GM23338 (cell line): ENCODE results near the gene ANXA7. TPM values are rescaled to one million over a fixed set of nuclear protein-coding genes. Genes with fewer than 3 reads are reported as not detected.
"Not testable (repeated sequence)": the region's sequence is repeated elsewhere in the genome, so short reads cannot be mapped to it uniquely, and the experiment has no call there.

Experiments
- ATAC-seq: fragments of 200-7000 bp; cut with Tn5 transposase; 3 replicates; pipeline ENCODE4 v1.9.1; 2020
- DNase-seq: peaks from one replicate; pipeline ENCODE4 v3.0.0-alpha.2; 2015; ENCODE audit warnings: low spot score
- H2AFZ ChIP-seq: fragments of 200-600 bp; sonication (generic); 2 replicates; pipeline ENCODE4 v1.8.0; 2016; ENCODE audit warnings: antibody characterized with exemption, mild to moderate bottlenecking, moderate library complexity
- H3F3A ChIP-seq: fragments of 200-600 bp; sonication (generic); replicated peaks from 2 replicates; pipeline ENCODE4 v1.8.0; 2017; ENCODE audit warnings: antibody characterized with exemption, mixed run types, low read depth
- H3K27ac ChIP-seq: fragments of 200-600 bp; sonication (generic); 2 replicates; pipeline ENCODE4 v1.6.1; 2016; ENCODE audit warnings: low read depth
- H3K27me3 ChIP-seq: fragments of 200-600 bp; sonication (generic); 2 replicates; pipeline ENCODE4 v1.8.0; 2016; ENCODE audit warnings: mild to moderate bottlenecking, mixed run types, moderate library complexity; ENCODE audit not compliant: insufficient read depth
- H3K36me3 ChIP-seq: fragments of 200-600 bp; sonication (generic); 2 replicates; pipeline ENCODE4 v1.8.0; 2016; ENCODE audit warnings: mild to moderate bottlenecking; ENCODE audit not compliant: insufficient read depth
- H3K4me1 ChIP-seq: fragments of 200-600 bp; sonication (generic); 2 replicates; pipeline ENCODE4 v1.8.0; 2016; ENCODE audit warnings: mild to moderate bottlenecking, moderate library complexity; ENCODE audit not compliant: insufficient read depth
- H3K4me2 ChIP-seq: fragments of 200-600 bp; sonication (generic); 2 replicates; pipeline ENCODE4 v1.7.1; 2017; ENCODE audit warnings: mixed run types
- H3K4me3 ChIP-seq: fragments of 200-600 bp; sonication (generic); 2 replicates; pipeline ENCODE4 v1.6.1; 2016; ENCODE audit warnings: mixed run types
- H3K79me2 ChIP-seq: fragments of 200-600 bp; sonication (generic); replicated peaks from 2 replicates; pipeline ENCODE4 v1.8.0; 2017; ENCODE audit warnings: mild to moderate bottlenecking; ENCODE audit not compliant: insufficient read depth
- H3K9me2 ChIP-seq: fragments of 200-600 bp; sonication (generic); 2 replicates; pipeline ENCODE4 v1.8.0; 2017; ENCODE audit not compliant: insufficient read depth
- H4K20me1 ChIP-seq: fragments of 200-600 bp; sonication (generic); replicated peaks from 2 replicates; pipeline ENCODE4 v1.8.0; 2017; ENCODE audit warnings: mild to moderate bottlenecking; ENCODE audit not compliant: insufficient read depth
- H3K27ac Mint-ChIP-seq: 2 replicates; pipeline ENCODE4 v1.8.0; 2020; ENCODE audit warnings: inconsistent platforms, mild to moderate bottlenecking, moderate library complexity, mixed read lengths
- H3K27me3 Mint-ChIP-seq: 3 replicates; pipeline ENCODE4 v1.8.0; 2022; ENCODE audit warnings: low read depth, mild to moderate bottlenecking, moderate library complexity, mixed read lengths, inconsistent platforms; ENCODE audit not compliant: insufficient read depth, poor library complexity
- H3K36me3 Mint-ChIP-seq: 3 replicates; pipeline ENCODE4 v1.8.0; 2021; ENCODE audit warnings: low read depth, mild to moderate bottlenecking, inconsistent platforms, moderate library complexity, mixed read lengths
- H3K4me1 Mint-ChIP-seq: 3 replicates; pipeline ENCODE4 v1.8.0; 2020; ENCODE audit warnings: mild to moderate bottlenecking, inconsistent platforms, mixed read lengths
- H3K4me3 Mint-ChIP-seq: 3 replicates; pipeline ENCODE4 v1.8.0; 2021; ENCODE audit warnings: moderate library complexity, mild to moderate bottlenecking, inconsistent platforms, mixed read lengths
- H3K9me3 Mint-ChIP-seq: 3 replicates; pipeline ENCODE4 v1.8.0; 2020; ENCODE audit warnings: moderate library complexity, mild to moderate bottlenecking, inconsistent platforms, mixed read lengths
- polyA plus RNA-seq: library from polyadenylated mRNA; unstranded; fragments of >200 nt; fragmentation: Nextera tagmentation; extraction: Ambion mirVana; gene quantifications from 2 replicates; pipeline ENCODE4 v1.2.1, GENCODE V29; 2016
- small RNA-seq: library from RNA; depleted of rRNA; stranded (forward); fragments of <200 nt; gene quantifications from one replicate; pipeline ENCODE3, GENCODE V24; 2014; ENCODE audit warnings: low replicate concordance
- total RNA-seq: library from RNA; depleted of rRNA; stranded (reverse); fragments of >200 nt; shearing (Covaris generic); gene quantifications from 2 replicates; pipeline ENCODE4 v1.2.3, GENCODE V29; 2014; rRNA removed

The ANXA7 gene
- total and polyA plus RNA-seq, 2 experiments from 2014 or later, result 63.7 to 80.1 TPM

DNA sequence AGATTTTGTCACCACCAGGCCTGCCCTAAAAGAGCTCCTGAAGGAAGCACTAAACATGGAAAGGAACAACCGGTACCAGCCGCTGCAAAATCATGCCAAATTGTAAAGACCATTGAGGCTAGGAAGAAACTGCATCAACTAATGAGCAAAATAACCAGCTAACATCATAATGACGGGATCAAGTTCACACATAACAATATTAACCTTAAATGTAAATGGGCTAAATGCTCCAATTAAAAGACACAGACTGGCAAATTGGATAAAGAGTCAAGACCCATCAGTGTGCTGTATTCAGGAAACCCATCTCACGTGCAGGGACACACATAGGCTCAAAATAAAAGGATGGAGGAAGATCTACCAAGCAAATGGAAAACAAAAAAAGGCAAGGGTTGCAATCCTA is 88.6 kb downstream of the ANXA7 start:
- not testable (repeated sequence) for H3K27me3 ChIP-seq, ATAC-seq, H2AFZ ChIP-seq, H3K4me2 ChIP-seq, H3K27ac Mint-ChIP-seq, H3K27ac ChIP-seq, H3K27me3 Mint-ChIP-seq, H3K9me2 ChIP-seq, H3K4me3 Mint-ChIP-seq, H3K36me3 ChIP-seq, DNase-seq, H3K4me1 Mint-ChIP-seq, H3K4me3 ChIP-seq, H3F3A ChIP-seq, H4K20me1 ChIP-seq, H3K79me2 ChIP-seq, H3K4me1 ChIP-seq
- H3K36me3 Mint-ChIP-seq, result peaks cover 11% of the 10 kb centered on the region; the same call in 2 of the 3 replicates
- peaks cover 31% of the 10 kb centered on the region for H3K9me3 Mint-ChIP-seq

Small RNAs within 50 kb of the gene (small RNA-seq; reads per million reads assigned to genes)
- not detected for gene RF00019

Other genes starting within 250 kb of the ANXA7 start
- gene ECD, start 246.1 kb downstream of the ANXA7 start, total RNA-seq, result 51.5 and 56.6 TPM in 2 replicates
- 25.6 and 37.8 TPM in 2 replicates for gene ECD, start 246.1 kb downstream of the ANXA7 start, polyA plus RNA-seq
- 11.2 and 13.6 TPM in 2 replicates for gene FAM149B1, start 245.9 kb downstream of the ANXA7 start, total RNA-seq
- 14.7 and 19.3 TPM in 2 replicates for gene FAM149B1, start 245.9 kb downstream of the ANXA7 start, polyA plus RNA-seq
- 27.8 and 33.2 TPM in 2 replicates for gene DNAJC9, start 166.8 kb downstream of the ANXA7 start, total RNA-seq
- gene DNAJC9, start 166.8 kb downstream of the ANXA7 start, polyA plus RNA-seq, result 23.6 and 31.0 TPM in 2 replicates
- 83.2 and 90.0 TPM in 2 replicates for gene MRPS16, start 161.4 kb downstream of the ANXA7 start, total RNA-seq
- gene MRPS16, start 161.4 kb downstream of the ANXA7 start, polyA plus RNA-seq, result 166 and 173 TPM in 2 replicates
- 0.08 and 0.17 TPM in 2 replicates for gene CFAP70, start 55.2 kb downstream of the ANXA7 start, total RNA-seq
- 0.24 and 0.87 TPM in 2 replicates for gene CFAP70, start 55.2 kb downstream of the ANXA7 start, polyA plus RNA-seq
- gene MSS51, start 19.5 kb upstream of the ANXA7 start, total RNA-seq, result 3.9 and 5.1 TPM in 2 replicates
- gene MSS51, start 19.5 kb upstream of the ANXA7 start, polyA plus RNA-seq, result 1.1 and 1.9 TPM in 2 replicates
- gene PPP3CB, start 82.0 kb upstream of the ANXA7 start, total RNA-seq, result 38.5 and 42.9 TPM in 2 replicates
- gene PPP3CB, start 82.0 kb upstream of the ANXA7 start, polyA plus RNA-seq, result 17.9 and 18.3 TPM in 2 replicates
- 27.4 and 29.2 TPM in 2 replicates for gene USP54, start 177.3 kb upstream of the ANXA7 start, total RNA-seq
- 12.8 and 15.1 TPM in 2 replicates for gene USP54, start 177.3 kb upstream of the ANXA7 start, polyA plus RNA-seq
- gene MYOZ1, start 227.4 kb upstream of the ANXA7 start, total RNA-seq, result 2.4 and 3.2 TPM in 2 replicates
- gene MYOZ1, start 227.4 kb upstream of the ANXA7 start, polyA plus RNA-seq, result 1.9 and 2.7 TPM in 2 replicates
- 0.08 TPM in 1 of 2 replicates, not detected in the other for gene SYNPO2L, start 242.0 kb upstream of the ANXA7 start, total RNA-seq
- 0.16 and 0.57 TPM in 2 replicates for gene SYNPO2L, start 242.0 kb upstream of the ANXA7 start, polyA plus RNA-seq